H1 (cell line): ENCODE data around the gene ACP4. TPM values are rescaled to one million over a fixed set of nuclear protein-coding genes. Genes with fewer than 3 reads are reported as not detected.
A peak's percentile ranks its signal among the peaks of the same experiment; 100 is the strongest.

Experiments used
- CTCF ChIA-PET: fragments of 300-600 bp; sonication (Branson Sonifier 250); formaldehyde crosslinking; loops from one replicate; lab custom pipeline; 2021; ENCODE audit not compliant: partially characterized antibody; lab: Charles Lee
- POLR2A ChIA-PET: fragments of 300-600 bp; sonication (Branson Sonifier 250); formaldehyde crosslinking; loops from one replicate; lab custom pipeline; 2021; ENCODE audit warnings: inconsistent platforms; ENCODE audit not compliant: partially characterized antibody; lab: Charles Lee
- DNase-seq, 2 experiments: peaks; one replicate each; pipeline versions ENCODE4 v3.0.0 to v3.0.0-alpha.2; 2010 to 2022; ENCODE audit warnings: low spot score in 2 of 2, low read depth in 1 of 2, mixed read lengths in 1 of 2
- FAIRE-seq: peaks from 2 replicates; lab custom pipeline; 2011; peaks lifted over from hg19 to GRCh38; lab: Jason Lieb, UNC
- H2AFZ ChIP-seq: 2 replicates; pipeline ENCODE4 v1.8.1; 2012; ENCODE audit warnings: low read length, inconsistent platforms
- H2AK5ac ChIP-seq: 2 replicates; pipeline ENCODE4 v1.6.1; 2013; ENCODE audit warnings: low read depth, low read length
- H2BK120ac ChIP-seq: replicated peaks from 2 replicates; pipeline ENCODE3; 2013; ENCODE audit warnings: low read depth, low read length, inconsistent platforms
- H2BK12ac ChIP-seq: 2 replicates; pipeline ENCODE4 v1.6.1; 2013; ENCODE audit warnings: low read depth, low read length
- H2BK15ac ChIP-seq: 2 replicates; pipeline ENCODE4 v1.6.1; 2013; ENCODE audit warnings: low read length
- H2BK20ac ChIP-seq: 2 replicates; pipeline ENCODE4 v1.6.1; 2013; ENCODE audit warnings: low read length
- H2BK5ac ChIP-seq: 2 replicates; pipeline ENCODE4 v1.6.1; 2013; ENCODE audit warnings: low read depth, low read length
- H3K14ac ChIP-seq: 2 replicates; pipeline ENCODE4 v1.6.1; 2013; ENCODE audit warnings: inconsistent platforms; ENCODE audit not compliant: insufficient read length
- H3K18ac ChIP-seq: 2 replicates; pipeline ENCODE4 v1.6.1; 2013; ENCODE audit warnings: low read length; ENCODE audit errors: extremely low read depth
- H3K23ac ChIP-seq: 2 replicates; pipeline ENCODE4 v1.6.1; 2013; ENCODE audit warnings: inconsistent platforms; ENCODE audit not compliant: insufficient read length
- H3K23me2 ChIP-seq: 2 replicates; pipeline ENCODE4 v1.6.1; 2013; ENCODE audit warnings: low read depth, low read length
- H3K27ac ChIP-seq: 2 replicates; pipeline ENCODE4 v1.6.1; 2011; ENCODE audit warnings: low read depth, low read length, inconsistent platforms
- H3K27me3 ChIP-seq, 4 experiments: replicated peaks in 1 of 4; 1 replicate in 1 of 4; 2 replicates in 3 of 4; pipeline versions ENCODE4 v1.6.1 to v1.8.1; 2011 to 2013; ENCODE audit warnings: low read length in 3 of 4, mild to moderate bottlenecking in 3 of 4, inconsistent platforms in 2 of 4, mixed read lengths in 2 of 4, moderate library complexity in 1 of 4; ENCODE audit not compliant: control insufficient read depth in 3 of 4, insufficient read depth in 3 of 4; ENCODE audit errors: extremely low read depth in 1 of 4
- H3K36me3 ChIP-seq, 4 experiments: 2 replicates each; pipeline versions ENCODE4 v1.6.1 to v1.8.1; 2011 to 2013; ENCODE audit warnings: mild to moderate bottlenecking in 4 of 4, low read length in 3 of 4, moderate library complexity in 2 of 4, control low read depth in 1 of 4, inconsistent platforms in 1 of 4; ENCODE audit not compliant: insufficient read depth in 4 of 4, control insufficient read depth in 2 of 4
- H3K4ac ChIP-seq: replicated peaks from 2 replicates; pipeline ENCODE3; 2013; ENCODE audit warnings: low read length, low read depth, mixed read lengths, inconsistent platforms; ENCODE audit not compliant: insufficient read length
- H3K4me1 ChIP-seq, 4 experiments: replicated peaks in 1 of 4; 1 replicate in 1 of 4; 2 replicates in 3 of 4; pipeline versions ENCODE4 v1.6.1 to v1.8.1; 2011 to 2013; ENCODE audit warnings: low read length in 3 of 4, inconsistent platforms in 2 of 4, mixed read lengths in 1 of 4; ENCODE audit not compliant: insufficient read depth in 4 of 4, control insufficient read depth in 3 of 4
- H3K4me2 ChIP-seq, 2 experiments: 2 replicates each; pipeline versions ENCODE4 v1.6.1 to v1.8.1; 2011 to 2013; ENCODE audit warnings: low read depth in 2 of 2, low read length in 2 of 2, control low read depth in 1 of 2, inconsistent platforms in 1 of 2, mild to moderate bottlenecking in 1 of 2; ENCODE audit not compliant: insufficient read depth in 1 of 2
- H3K4me3 ChIP-seq, 4 experiments: fragments of 200-600, 300-600 bp in 1 of 4; sonication (generic), shearing (Covaris generic), sonication (Bioruptor Twin) in 1 of 4; 2 replicates each; pipeline versions ENCODE4 v1.5.1 to v1.8.1; 2011 to 2016; ENCODE audit warnings: low read length in 4 of 4, low read depth in 3 of 4, control low read depth in 2 of 4, inconsistent platforms in 2 of 4, mild to moderate bottlenecking in 2 of 4, mixed read lengths in 1 of 4, moderate library complexity in 1 of 4; ENCODE audit not compliant: insufficient read depth in 2 of 4; ENCODE audit errors: extremely low read depth in 1 of 4
- H3K56ac ChIP-seq: replicated peaks from 2 replicates; pipeline ENCODE3; 2013; ENCODE audit warnings: low read depth, mild to moderate bottlenecking, mixed read lengths, low read length, inconsistent platforms; ENCODE audit not compliant: insufficient read length
- H3K79me1 ChIP-seq: 2 replicates; pipeline ENCODE4 v1.6.1; 2013; ENCODE audit warnings: low read depth, low read length, control low read depth
- H3K79me2 ChIP-seq, 2 experiments: 2 replicates each; pipeline versions ENCODE4 v1.6.1 to v1.8.1; 2012 to 2013; ENCODE audit warnings: low read length in 2 of 2, mild to moderate bottlenecking in 2 of 2, inconsistent platforms in 1 of 2; ENCODE audit not compliant: insufficient read depth in 2 of 2, control insufficient read depth in 1 of 2
- H3K9ac ChIP-seq, 4 experiments: replicated peaks in 1 of 4; 1 replicate in 1 of 4; 2 replicates in 3 of 4; pipeline versions ENCODE4 v1.6.1 to v1.8.1; 2011 to 2013; ENCODE audit warnings: low read depth in 3 of 4, low read length in 3 of 4, control low read depth in 2 of 4, mild to moderate bottlenecking in 2 of 4, moderate library complexity in 2 of 4, inconsistent platforms in 1 of 4; ENCODE audit errors: extremely low read depth in 1 of 4
- H3K9me3 ChIP-seq, 2 experiments: 2 replicates each; pipeline versions ENCODE4 v1.6.1 to v1.8.1; 2012 to 2013; ENCODE audit warnings: mild to moderate bottlenecking in 2 of 2, moderate library complexity in 2 of 2, control low read depth in 1 of 2, inconsistent platforms in 1 of 2, low read depth in 1 of 2, low read length in 1 of 2, mixed read lengths in 1 of 2; ENCODE audit not compliant: insufficient read depth in 2 of 2
- H4K20me1 ChIP-seq, 2 experiments: replicated peaks in 1 of 2; 2 replicates each; pipeline versions ENCODE3 to v1.8.1; 2011 to 2013; ENCODE audit warnings: inconsistent platforms in 2 of 2, low read length in 2 of 2, mild to moderate bottlenecking in 1 of 2; ENCODE audit not compliant: insufficient read depth in 2 of 2, control insufficient read depth in 1 of 2
- H4K5ac ChIP-seq: 2 replicates; pipeline ENCODE4 v1.6.1; 2013; ENCODE audit warnings: low read length, low read depth, mixed read lengths, inconsistent platforms; ENCODE audit not compliant: insufficient read length
- H4K8ac ChIP-seq: 2 replicates; pipeline ENCODE4 v1.8.0; 2013; ENCODE audit warnings: mild to moderate bottlenecking, moderate library complexity, low read length, inconsistent platforms; ENCODE audit not compliant: insufficient read depth; ENCODE audit errors: extremely low read depth
- H4K91ac ChIP-seq: replicated peaks from 2 replicates; pipeline ENCODE3; 2013; ENCODE audit warnings: low read length, mixed read lengths, inconsistent platforms; ENCODE audit not compliant: insufficient read length
- ASH2L ChIP-seq: fragments of 200-600, 300-600 bp; sonication (generic); IDR thresholded peaks from one replicate; pipeline ENCODE4 v1.7.1; 2017; ENCODE audit warnings: low read length
- BACH1 ChIP-seq: IDR thresholded peaks from 2 replicates; pipeline ENCODE4 v1.6.1; 2012; ENCODE audit warnings: low read length, improper control_type of control experiment
- BCL11A ChIP-seq, 2 experiments: IDR thresholded peaks; one replicate each; pipeline ENCODE4 v1.6.1; 2011; ENCODE audit warnings: low read depth in 2 of 2, low read length in 2 of 2, mild to moderate bottlenecking in 2 of 2
- KDM4A ChIP-seq: IDR thresholded peaks from one replicate; pipeline ENCODE4 v1.7.1; 2012; ENCODE audit warnings: low read depth, mild to moderate bottlenecking, moderate library complexity, low read length, inconsistent platforms; ENCODE audit not compliant: severe bottlenecking
- MAFK ChIP-seq: IDR thresholded peaks from 2 replicates; pipeline ENCODE4 v1.6.1; 2012; ENCODE audit warnings: low read depth, mild to moderate bottlenecking, improper control_type of control experiment, low read length
- NANOG ChIP-seq: IDR thresholded peaks from 2 replicates; pipeline ENCODE4 v1.6.1; 2011; ENCODE audit warnings: low read length, low read depth, mild to moderate bottlenecking, inconsistent platforms; ENCODE audit not compliant: insufficient read depth, poor library complexity, severe bottlenecking
- NRF1 ChIP-seq: IDR thresholded peaks from 2 replicates; pipeline ENCODE4 v1.6.1; 2011; ENCODE audit warnings: mild to moderate bottlenecking, low read depth, low read length, improper control_type of control experiment
- POU5F1 ChIP-seq: IDR thresholded peaks from 2 replicates; pipeline ENCODE4 v1.6.1; 2011; ENCODE audit warnings: low read depth, mild to moderate bottlenecking, low read length, moderate library complexity
- RBBP5 ChIP-seq: IDR thresholded peaks from 2 replicates; pipeline ENCODE4 v1.7.1; 2012; ENCODE audit warnings: low read depth, mild to moderate bottlenecking, inconsistent platforms, low read length, moderate library complexity, borderline replicate concordance
- SIX5 ChIP-seq: IDR thresholded peaks from 2 replicates; pipeline ENCODE4 v1.6.1; 2011; ENCODE audit warnings: mild to moderate bottlenecking, low read depth, low read length
- TAF1 ChIP-seq: IDR thresholded peaks from 2 replicates; pipeline ENCODE4 v1.6.1; 2011; ENCODE audit warnings: mild to moderate bottlenecking, low read depth, low read length
- TBP ChIP-seq: IDR thresholded peaks from 2 replicates; pipeline ENCODE4 v1.6.1; 2011; ENCODE audit warnings: low read depth, low read length, improper control_type of control experiment
- WGBS, 2 experiments: shearing (Covaris generic) in 1 of 2; methylation state at CpG; one replicate each; pipeline versions ENCODE4 v1.1.6 to v1.1.7; 2013 to 2015; ENCODE audit warnings: low lambda C conversion rate in 2 of 2, mixed read lengths in 2 of 2, inconsistent platforms in 1 of 2, low coverage in 1 of 2, missing lambda C conversion rate in 1 of 2; ENCODE audit not compliant: insufficient replicate concordance in 2 of 2, insufficient coverage in 1 of 2, insufficient read length in 1 of 2; ENCODE audit errors: extremely low coverage in 1 of 2, missing lambda C conversion rate in 1 of 2; 5-methylcytosine and 5-hydroxymethylcytosine counted together
- polyA plus RNA-seq, 7 experiments: library from polyadenylated mRNA; depleted of rRNA in 3 of 7; stranded (reverse) in 5 of 7; unstranded in 2 of 7; fragments of >200 nt in 5 of 7; fragments of 200-250 nt in 2 of 7; gene quantifications; 1 replicate in 5 of 7; 2 replicates in 1 of 7; 4 replicates in 1 of 7; pipeline versions ENCODE4 v1.2.1 to v1.2.3, GENCODE V29; 2011 to 2013; ENCODE audit warnings: missing spikeins in 2 of 7, mixed read lengths in 2 of 7
- total RNA-seq: library from RNA; stranded (reverse); fragmentation: NEBNext Ultra II Directional; extraction: Animal tissue kit (Norgen Biotek cat#: 25700); gene quantifications from 2 replicates; pipeline ENCODE4 v1.2.1, GENCODE V29; 2021
- TF ChIP-seq, protein P1 (sequence below): IDR thresholded peaks from 2 replicates; pipeline ENCODE4 v1.6.1; 2012; ENCODE audit warnings: inconsistent platforms

Gene ACP4
- total and polyA plus RNA-seq, 2 of the 8 experiments (the other 6 are each of a cell fraction or from before 2014, with no cell fraction given), result not detected

GRCh38 chr19:50823389-50824042 is 33.3 kb downstream of the ACP4 start, which contains the start of gene KLK1:
Gene KLK1 (minus strand): TSS chr19:50823787. CDS start chr19:50823748, 39 bp downstream.
- Histone ChIP-seq H2BK20ac (no peak within 1 kb of the TSS), H3K4me1 (peaks cover 0 to 22% (median 17%) of the 10 kb centered on the region in 4 experiments; a peak in 6 of 7 replicates), H3K27ac (no peak within 1 kb of the TSS), H3K79me2 (no peaks in the 10 kb centered on the region), H2BK15ac (peak within 1 kb of the TSS; percentile 40; the same call in 1 of the 2 replicates), H2AFZ (no peak within 1 kb of the TSS), H3K79me1 (no peaks in the 10 kb centered on the region), H3K56ac (no peak within 1 kb of the TSS), H3K14ac (no peak within 1 kb of the TSS), H3K36me3 (no peaks in the 10 kb centered on the region), H3K18ac (no peak within 1 kb of the TSS; the same call in 1 of the 2 replicates), H4K8ac (no peak within 1 kb of the TSS), H3K27me3 (peaks cover 9 to 38% (median 35%) of the 10 kb centered on the region in 4 experiments), H3K23me2 (peaks cover 16% of the 10 kb centered on the region; the same call in 1 of the 2 replicates), H3K9me3 (no peaks in the 10 kb centered on the region; a peak in 1 of 4 replicates), H4K5ac (no peak within 1 kb of the TSS), H2AK5ac (no peak within 1 kb of the TSS), H2BK120ac (no peak within 1 kb of the TSS), H3K4ac (no peak within 1 kb of the TSS), H3K9ac (no peak within 1 kb of the TSS), H4K91ac (no peak within 1 kb of the TSS), H2BK5ac (no peak within 1 kb of the TSS), H4K20me1 (peaks cover 0 to 2% of the 10 kb centered on the region in 2 experiments), H3K4me2 (no peak within 1 kb of the TSS), H3K4me3 (no peak within 1 kb of the TSS), H3K23ac (no peak within 1 kb of the TSS), H2BK12ac (0 out of 2 replicates have a peak within 1 kb of the TSS, but pooled peaks have one; percentile 14)
- no peak for DNase-seq
- no peak for FAIRE-seq
- ChIA-PET POLR2A (interaction anchor here (14.4 kb wide), 1 partner anchor 25 kb away, joined by 275 read pairs; no protein-coding TSS in a partner anchor), CTCF (no interaction called here)
- WGBS, 2 experiments, result 78% methylated on average over 12 of the region's 14 CpGs; no CpG with 5 or more reads in 1 of the 2 experiments
- TF ChIP-seq, protein P1, sequence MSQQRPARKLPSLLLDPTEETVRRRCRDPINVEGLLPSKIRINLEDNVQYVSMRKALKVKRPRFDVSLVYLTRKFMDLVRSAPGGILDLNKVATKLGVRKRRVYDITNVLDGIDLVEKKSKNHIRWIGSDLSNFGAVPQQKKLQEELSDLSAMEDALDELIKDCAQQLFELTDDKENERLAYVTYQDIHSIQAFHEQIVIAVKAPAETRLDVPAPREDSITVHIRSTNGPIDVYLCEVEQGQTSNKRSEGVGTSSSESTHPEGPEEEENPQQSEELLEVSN, result no peak
- no peak for TF ChIP-seq TBP
- TF ChIP-seq SIX5, result no peak
- TF ChIP-seq KDM4A, result no peak
- no peak for TF ChIP-seq BACH1
- TF ChIP-seq MAFK, result no peak
- TF ChIP-seq ASH2L, result no peak
- no peak for TF ChIP-seq NRF1
- TF ChIP-seq BCL11A (IDR thresholded peaks at IDR 0.05; ENCODE audit: low read depth in 2 of 2, low read length in 2 of 2), result no peak
- TF ChIP-seq TAF1, result no peak
- no peak for TF ChIP-seq NANOG
- TF ChIP-seq POU5F1, result no peak
- no peak for TF ChIP-seq RBBP5
